ENCODE measurements around the gene GPC3. TPM values are rescaled to one million over a fixed set of nuclear protein-coding genes. Genes with fewer than 3 reads are reported as not detected.

Gene GPC3
- total and polyA plus RNA-seq, 2 donors (not counting 3 experiments of a cell fraction or from before 2014, with no cell fraction given): not detected

DNA sequence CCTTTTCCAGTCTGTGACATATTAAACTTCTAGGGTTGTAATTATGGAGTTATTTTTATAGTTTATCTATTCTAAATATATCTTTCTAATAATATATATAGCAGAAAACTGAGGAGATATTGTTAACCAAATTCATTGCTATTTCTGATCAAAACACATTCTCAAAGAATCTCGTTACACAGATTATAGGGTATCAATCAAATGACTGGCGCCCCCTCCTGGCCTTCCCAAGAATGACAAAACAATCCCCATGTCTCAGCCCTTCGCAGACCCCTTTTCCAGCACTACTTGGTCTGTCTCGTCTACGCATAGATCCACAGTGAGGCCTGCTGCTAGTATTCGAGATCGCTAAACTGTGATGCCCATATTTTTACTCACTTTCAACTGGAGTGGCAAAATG is 209.3 kb downstream of the GPC3 start:
- H3K9me3 ChIP-seq (replicated peaks; ENCODE audit: control insufficient read depth, insufficient read depth, low read length): no peaks in the 10 kb centered on the region
- H3K79me2 ChIP-seq (ENCODE audit: control insufficient read depth, insufficient read depth, low read length): no peaks in the 10 kb centered on the region
- no peak overlapping the region for H3K4me3 ChIP-seq (replicated peaks in 1 of 3; ENCODE audit: insufficient read depth in 1 of 3, low read depth in 1 of 3, low read length in 3 of 3)
- no peaks in the 10 kb centered on the region for H3K4me1 ChIP-seq (ENCODE audit: control insufficient read depth, extremely low read depth, insufficient read depth, low read length)
- H4K20me1 ChIP-seq (replicated peaks; ENCODE audit: control insufficient read depth, extremely low read depth, insufficient read depth, low read length): no peaks in the 10 kb centered on the region
- dilution Hi-C loops (cut with MboI; ENCODE audit: extremely low pct_ligation_motif_present, low sequenced_read_pairs) (no loop called here), intact Hi-C loops (cut with micrococcal nuclease) (loop anchor here (1.0 to 10.0 kb wide), 2 partner anchors 78 to 441 kb away; no protein-coding TSS in a partner anchor)
- H3K9ac ChIP-seq (replicated peaks; ENCODE audit: extremely low read depth, insufficient read depth, low read length): no peak overlapping the region
- no peaks in the 10 kb centered on the region for H3K36me3 ChIP-seq (ENCODE audit: control insufficient read depth in 2 of 2, extremely low read depth in 1 of 2, insufficient read depth in 2 of 2, low read length in 2 of 2)
- FAIRE-seq (no peak), DNase-seq (ENCODE audit: low read depth, low spot score) (peak; percentile 1)
- POLR2A ChIA-PET: no interaction called here
- H3K27me3 ChIP-seq (ENCODE audit: control insufficient read depth in 2 of 2, insufficient read depth in 2 of 2, low read length in 2 of 2): no peaks in the 10 kb centered on the region
- CTCF ChIA-PET: no interaction called here
- H3K9me1 ChIP-seq (replicated peaks; ENCODE audit: control insufficient read depth, extremely low read depth, insufficient read depth, low read length): no peaks in the 10 kb centered on the region
- TF ChIP-seq, protein P1, sequence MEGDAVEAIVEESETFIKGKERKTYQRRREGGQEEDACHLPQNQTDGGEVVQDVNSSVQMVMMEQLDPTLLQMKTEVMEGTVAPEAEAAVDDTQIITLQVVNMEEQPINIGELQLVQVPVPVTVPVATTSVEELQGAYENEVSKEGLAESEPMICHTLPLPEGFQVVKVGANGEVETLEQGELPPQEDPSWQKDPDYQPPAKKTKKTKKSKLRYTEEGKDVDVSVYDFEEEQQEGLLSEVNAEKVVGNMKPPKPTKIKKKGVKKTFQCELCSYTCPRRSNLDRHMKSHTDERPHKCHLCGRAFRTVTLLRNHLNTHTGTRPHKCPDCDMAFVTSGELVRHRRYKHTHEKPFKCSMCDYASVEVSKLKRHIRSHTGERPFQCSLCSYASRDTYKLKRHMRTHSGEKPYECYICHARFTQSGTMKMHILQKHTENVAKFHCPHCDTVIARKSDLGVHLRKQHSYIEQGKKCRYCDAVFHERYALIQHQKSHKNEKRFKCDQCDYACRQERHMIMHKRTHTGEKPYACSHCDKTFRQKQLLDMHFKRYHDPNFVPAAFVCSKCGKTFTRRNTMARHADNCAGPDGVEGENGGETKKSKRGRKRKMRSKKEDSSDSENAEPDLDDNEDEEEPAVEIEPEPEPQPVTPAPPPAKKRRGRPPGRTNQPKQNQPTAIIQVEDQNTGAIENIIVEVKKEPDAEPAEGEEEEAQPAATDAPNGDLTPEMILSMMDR (IDR thresholded peaks at IDR 0.05; ENCODE audit: extremely low read depth in 1 of 2, insufficient read depth in 1 of 2, low read depth in 1 of 2, low read length in 2 of 2): peak; percentile 30 to 31
- no peak for TF ChIP-seq POLR2A (IDR thresholded peaks at IDR 0.05; ENCODE audit: low read depth, low read length)
- no peak overlapping the region for H3K4me2 ChIP-seq (ENCODE audit: insufficient read depth, low read length)
- H2AFZ ChIP-seq (ENCODE audit: low read depth, low read length): no peak overlapping the region
- BruUV-seq (replicated peaks): no TSS peak
- no peak overlapping the region for H3K27ac ChIP-seq (ENCODE audit: insufficient read depth, low read depth, low read length)

GRCh38 chrX:133774807-133775206 is 210.6 kb downstream of the GPC3 start:
- intact Hi-C loops (cut with micrococcal nuclease): loop anchor here (10.0 kb wide), 1 partner anchor 440 kb away; no protein-coding TSS in a partner anchor
- BruUV-seq (replicated peaks): no TSS peak
- no peaks in the 10 kb centered on the region for H4K20me1 ChIP-seq (replicated peaks; ENCODE audit: control insufficient read depth, extremely low read depth, insufficient read depth, low read length)

More at GRCh38 chrX:133774807-133775206, 210.6 kb downstream of the GPC3 start:
- Histone ChIP-seq H3K4me2 (ENCODE audit: insufficient read depth, low read length) (no peak overlapping the region), H3K9me1 (replicated peaks; ENCODE audit: control insufficient read depth, extremely low read depth, insufficient read depth, low read length) (no peaks in the 10 kb centered on the region), H3K79me2 (ENCODE audit: control insufficient read depth, insufficient read depth, low read length) (no peaks in the 10 kb centered on the region), H3K9ac (replicated peaks; ENCODE audit: extremely low read depth, insufficient read depth, low read length) (no peak overlapping the region), H3K27ac (ENCODE audit: insufficient read depth, low read depth, low read length) (no peak overlapping the region), H3K4me3 (replicated peaks in 1 of 3; ENCODE audit: insufficient read depth in 1 of 3, low read depth in 1 of 3, low read length in 3 of 3) (no peak overlapping the region), H2AFZ (ENCODE audit: low read depth, low read length) (no peak overlapping the region), H3K4me1 (ENCODE audit: control insufficient read depth, extremely low read depth, insufficient read depth, low read length) (no peaks in the 10 kb centered on the region), H3K27me3 (ENCODE audit: control insufficient read depth in 2 of 2, insufficient read depth in 2 of 2, low read length in 2 of 2) (no peaks in the 10 kb centered on the region), H3K9me3 (replicated peaks; ENCODE audit: control insufficient read depth, insufficient read depth, low read length) (no peaks in the 10 kb centered on the region), H3K36me3 (ENCODE audit: control insufficient read depth in 2 of 2, extremely low read depth in 1 of 2, insufficient read depth in 2 of 2, low read length in 2 of 2) (no peaks in the 10 kb centered on the region)
- no peak for DNase-seq (ENCODE audit: low read depth, low spot score)
- dilution Hi-C loops (cut with MboI; ENCODE audit: extremely low pct_ligation_motif_present, low sequenced_read_pairs): no loop called here
- FAIRE-seq: no peak
- POLR2A ChIA-PET: no interaction called here
- CTCF ChIA-PET: no interaction called here
- TF ChIP-seq MYC (IDR thresholded peaks at IDR 0.05; ENCODE audit: low read depth, low read length): no peak
- no peak for TF ChIP-seq JUN (IDR thresholded peaks at IDR 0.05; ENCODE audit: borderline replicate concordance, insufficient read depth, insufficient read length, low read depth)
- TF ChIP-seq, protein P1 (IDR thresholded peaks at IDR 0.05; ENCODE audit: extremely low read depth in 1 of 2, insufficient read depth in 1 of 2, low read depth in 1 of 2, low read length in 2 of 2): no peak
- TF ChIP-seq MAX (IDR thresholded peaks at IDR 0.05; ENCODE audit: insufficient read depth, insufficient read length): no peak
- TF ChIP-seq EZH2 (IDR thresholded peaks at IDR 0.05; ENCODE audit: borderline replicate concordance, low read depth, low read length, severe bottlenecking): no peak
- TF ChIP-seq POLR2A (IDR thresholded peaks at IDR 0.05; ENCODE audit: low read depth, low read length): no peak
